Measurements from ENCODE around the gene DLX5.
A peak's percentile ranks its signal among the peaks of the same experiment; 100 is the strongest.
"Not testable (repeated sequence)": the region's sequence is repeated elsewhere in the genome, so short reads cannot be mapped to it uniquely, and the experiment has no call there.

The DLX5 gene

DNA sequence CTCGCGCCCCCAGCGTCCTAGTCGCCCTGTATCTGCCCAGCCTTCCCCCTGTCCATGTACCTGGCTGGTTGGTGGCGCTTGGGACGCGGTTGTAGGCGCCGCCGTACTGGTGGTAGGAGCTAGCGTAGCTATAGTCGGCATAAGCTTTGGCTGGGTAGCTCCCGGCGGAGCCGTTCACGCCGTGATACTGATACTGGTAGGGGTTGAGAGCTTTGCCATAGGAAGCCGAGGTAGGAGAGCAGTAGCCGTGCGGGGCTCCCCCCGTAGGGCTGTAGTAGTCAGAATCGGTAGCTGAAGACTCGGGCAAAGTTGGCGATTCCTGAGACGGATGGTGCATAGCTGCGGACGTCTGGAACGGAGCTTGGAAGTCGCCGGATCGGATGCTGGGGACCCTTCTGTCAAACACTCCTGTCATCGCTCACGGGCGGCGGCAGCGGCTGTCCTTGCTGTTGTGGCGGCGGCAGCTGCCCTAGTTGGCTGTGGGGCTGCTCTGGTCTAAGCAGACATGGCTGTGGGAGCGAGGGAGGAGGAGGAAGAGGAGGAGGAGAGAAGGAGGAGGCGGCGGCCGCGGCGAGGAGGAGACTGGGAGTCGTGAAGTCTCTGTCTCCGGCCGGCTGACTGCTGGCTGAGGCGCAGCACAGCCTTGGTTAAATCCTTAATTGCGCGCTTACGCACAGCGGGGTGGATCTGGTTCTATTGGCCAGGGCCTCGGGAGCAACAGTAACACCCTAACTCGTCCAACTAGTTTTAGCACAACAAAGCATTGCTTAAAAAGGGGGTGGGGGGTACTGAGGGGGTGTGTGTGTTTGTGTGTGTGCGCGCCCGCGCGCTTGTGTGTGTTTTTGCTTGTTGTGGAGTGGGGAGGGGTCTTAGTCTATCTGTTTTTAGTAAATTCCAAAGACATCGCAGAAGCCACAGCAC, at the start of gene DLX5:
TSS of gene DLX5 (minus strand) at position 623 of the 921 bp plus-strand sequence. CDS start at position 415, 208 bp downstream.
- DNase-seq (ENCODE audit: low spot score): no peak

DNA sequence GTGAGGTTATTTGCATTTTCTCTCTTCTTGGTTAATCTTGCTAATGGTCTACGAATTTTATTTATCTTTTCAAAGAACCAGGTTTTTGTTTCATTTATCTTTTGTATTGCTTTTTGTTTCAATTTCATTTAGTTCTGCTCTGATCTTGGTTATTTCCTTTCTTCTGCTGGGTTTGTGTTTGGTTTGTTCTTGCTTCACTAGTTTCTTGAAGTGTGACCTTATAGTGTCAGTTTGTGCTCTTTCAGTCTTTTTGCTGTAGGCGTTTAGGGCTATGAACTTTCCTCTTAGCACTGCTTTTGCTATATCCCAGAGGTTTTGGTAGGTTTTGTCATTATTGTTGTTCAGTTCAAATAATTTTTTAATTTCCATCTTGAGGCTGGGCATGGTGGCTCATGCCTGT, 47.4 kb upstream of the DLX5 start:
- DNase-seq (ENCODE audit: low spot score): not testable (repeated sequence)

DNA sequence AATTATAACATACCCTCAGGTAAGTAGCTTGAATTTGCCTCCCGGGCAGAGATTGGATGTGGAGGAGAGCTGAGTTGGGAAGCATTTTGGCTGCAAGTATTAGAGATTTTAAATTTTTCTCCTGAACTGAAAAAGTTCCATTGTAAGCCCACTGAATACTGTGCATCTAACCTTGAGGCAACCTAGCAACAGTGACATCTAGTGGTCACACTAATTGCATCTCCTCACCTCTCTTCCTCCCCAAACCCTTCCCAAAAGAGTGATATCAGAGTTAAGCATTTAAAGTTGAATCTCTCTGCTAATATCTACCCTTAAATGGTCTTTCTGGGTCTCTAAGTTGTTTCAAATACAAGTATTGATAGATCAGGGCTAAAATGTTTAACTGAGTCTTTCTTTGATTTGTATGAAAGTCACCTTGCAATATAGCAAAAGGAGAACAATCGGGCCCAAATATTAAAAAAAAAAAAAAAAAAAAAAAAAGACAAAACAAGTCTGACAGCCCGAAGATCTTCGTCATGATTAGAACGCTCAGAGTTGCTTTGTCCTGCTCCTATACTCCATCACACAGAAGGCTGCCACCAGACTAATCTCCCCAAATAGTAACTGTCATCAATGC, 40.4 kb upstream of the DLX5 start:
- peak; percentile 52 for DNase-seq (ENCODE audit: low spot score)

DNA sequence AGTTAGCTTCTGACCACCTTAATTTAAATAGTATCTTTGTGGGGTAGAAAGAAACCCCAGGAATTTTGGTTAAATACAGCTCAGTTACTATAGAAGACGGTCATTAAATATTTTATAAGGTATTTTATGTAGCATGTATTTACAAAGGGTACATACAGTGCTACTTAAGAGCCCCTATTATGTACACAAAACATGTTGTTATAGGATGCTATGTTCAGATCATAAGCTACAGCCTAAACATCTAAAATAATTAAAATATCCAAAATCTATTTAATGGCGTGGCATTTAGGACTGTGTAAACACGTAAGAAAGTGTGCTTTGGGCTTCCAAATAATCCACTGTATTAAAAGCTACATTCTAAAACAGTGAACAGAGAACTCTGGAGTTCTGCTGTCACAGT, 39.4 kb upstream of the DLX5 start:
- no peak for DNase-seq (ENCODE audit: low spot score)

DNA sequence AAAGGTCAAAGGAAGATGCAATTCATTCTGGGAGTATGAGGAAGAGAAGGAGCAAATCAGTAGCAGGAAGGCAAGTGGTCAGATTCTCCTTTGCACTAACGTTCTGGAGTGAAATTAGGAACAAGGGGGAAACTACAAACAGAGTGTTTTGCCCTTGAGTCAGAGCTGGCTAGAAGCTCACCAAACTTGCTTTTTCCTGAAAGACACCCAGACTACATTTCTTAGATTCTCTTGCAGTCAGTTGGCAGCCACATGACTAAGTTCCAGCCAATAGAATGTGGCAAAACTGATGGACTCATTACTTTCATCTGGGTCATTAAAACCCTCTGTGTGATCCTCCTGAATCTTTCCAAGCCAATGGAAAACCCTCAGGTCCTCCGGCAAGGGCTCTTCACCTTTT, 18.6 kb upstream of the DLX5 start:
- no peak for DNase-seq (ENCODE audit: low spot score)

DNA sequence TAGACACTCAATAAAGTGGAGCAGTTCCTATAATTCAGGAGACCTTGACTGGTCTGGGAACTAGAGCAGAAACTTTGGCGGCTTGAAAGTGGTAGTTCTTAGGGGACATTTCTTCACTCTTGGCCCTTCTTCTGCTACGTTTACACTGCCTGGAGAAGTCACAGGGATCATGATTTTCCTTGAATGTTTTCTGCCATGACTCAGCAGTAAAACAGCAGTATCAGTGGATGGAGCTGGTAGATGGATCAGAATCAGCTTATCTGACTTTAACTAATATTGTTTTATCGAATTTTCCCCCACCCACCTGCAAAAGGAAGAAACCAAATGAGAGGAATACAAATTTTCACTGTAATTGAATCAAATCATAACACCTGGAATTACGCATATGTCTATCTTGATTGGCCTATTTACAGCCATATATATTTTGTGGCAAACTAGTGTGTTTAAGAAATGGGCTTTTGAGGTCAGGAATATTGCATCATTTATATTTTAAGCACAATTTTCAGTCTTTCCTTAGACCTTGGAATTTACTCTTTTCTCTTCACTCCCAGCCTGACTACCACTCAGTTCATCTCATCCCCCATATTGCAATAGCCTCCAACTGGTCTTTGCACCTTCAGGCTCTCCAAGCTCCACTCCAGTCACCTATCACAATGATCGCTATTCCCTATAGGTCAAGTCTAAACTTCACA, 14.9 kb upstream of the DLX5 start:
- DNase-seq (ENCODE audit: low spot score): no peak

DNA sequence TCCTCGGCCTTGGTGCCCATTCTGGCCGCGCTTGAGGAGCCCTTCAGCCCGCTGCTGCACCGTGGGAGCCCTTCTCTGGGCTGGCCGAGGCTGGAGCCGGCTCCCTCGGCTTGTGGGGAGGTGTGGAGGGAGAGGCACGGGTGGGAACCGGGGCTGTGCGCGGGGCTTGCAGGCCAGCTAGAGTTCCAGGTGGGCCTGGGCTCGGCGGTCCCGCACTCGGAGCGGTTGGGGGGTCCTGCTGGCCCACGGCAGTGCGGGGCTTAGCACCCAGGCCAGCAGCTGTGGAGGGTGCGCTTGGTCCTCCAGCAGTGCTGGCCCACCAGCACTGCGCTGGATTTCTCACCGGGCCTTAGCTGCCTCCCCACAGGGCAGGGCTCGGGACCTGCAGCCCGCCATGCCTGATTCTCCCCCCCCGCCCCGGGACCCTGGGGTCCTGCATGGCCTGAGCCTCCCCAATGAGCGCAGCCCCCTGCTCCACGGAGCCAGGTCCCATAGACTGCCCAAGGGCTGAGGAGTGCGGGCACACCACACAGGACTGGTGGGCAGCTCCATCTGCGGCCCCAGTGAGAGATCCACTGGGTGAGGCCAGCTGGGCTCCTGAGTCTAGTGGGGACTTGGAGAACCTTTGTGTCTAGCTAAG, 9.7 kb upstream of the DLX5 start:
- not testable (repeated sequence) for DNase-seq (ENCODE audit: low spot score)

DNA sequence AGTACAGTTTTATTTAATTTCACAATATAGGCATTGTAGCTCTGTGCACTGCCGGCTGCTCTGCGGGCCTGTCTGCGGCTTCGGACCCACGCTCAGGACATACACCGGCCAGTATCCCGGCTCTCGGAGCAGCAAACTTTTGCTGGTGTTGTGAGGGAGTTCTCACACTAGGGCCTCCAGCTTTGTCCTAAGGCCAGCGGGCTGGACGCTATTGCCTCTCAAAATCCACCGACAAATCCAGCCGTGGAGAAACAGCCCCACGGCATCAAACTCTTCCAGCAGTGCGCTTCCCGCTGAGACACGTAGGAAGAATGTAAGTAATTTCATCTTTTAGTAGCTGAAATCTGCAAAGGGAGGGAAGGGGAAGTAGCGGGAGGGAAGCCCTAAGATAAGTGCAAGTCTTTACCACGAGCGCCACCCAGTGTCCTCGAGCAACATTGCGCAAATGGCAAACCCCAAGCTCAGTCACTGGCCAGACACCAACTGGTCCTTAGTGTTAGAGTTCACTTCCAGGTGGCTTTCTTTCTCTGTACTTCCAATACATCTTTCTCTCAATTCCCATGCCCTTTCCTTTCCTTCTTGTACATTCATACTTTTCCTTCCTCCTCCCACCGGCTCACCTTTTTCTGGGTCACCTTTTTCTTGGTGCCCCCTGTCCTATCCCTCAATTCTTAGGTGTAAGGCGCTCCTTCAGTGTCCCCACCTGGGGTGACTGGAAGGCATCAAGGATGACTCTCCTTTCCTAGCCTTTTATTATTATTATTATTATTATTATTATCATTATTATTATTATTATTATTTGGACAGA, 3.0 kb upstream of the DLX5 start:
- peak; percentile 92 for DNase-seq (ENCODE audit: low spot score)

DNA sequence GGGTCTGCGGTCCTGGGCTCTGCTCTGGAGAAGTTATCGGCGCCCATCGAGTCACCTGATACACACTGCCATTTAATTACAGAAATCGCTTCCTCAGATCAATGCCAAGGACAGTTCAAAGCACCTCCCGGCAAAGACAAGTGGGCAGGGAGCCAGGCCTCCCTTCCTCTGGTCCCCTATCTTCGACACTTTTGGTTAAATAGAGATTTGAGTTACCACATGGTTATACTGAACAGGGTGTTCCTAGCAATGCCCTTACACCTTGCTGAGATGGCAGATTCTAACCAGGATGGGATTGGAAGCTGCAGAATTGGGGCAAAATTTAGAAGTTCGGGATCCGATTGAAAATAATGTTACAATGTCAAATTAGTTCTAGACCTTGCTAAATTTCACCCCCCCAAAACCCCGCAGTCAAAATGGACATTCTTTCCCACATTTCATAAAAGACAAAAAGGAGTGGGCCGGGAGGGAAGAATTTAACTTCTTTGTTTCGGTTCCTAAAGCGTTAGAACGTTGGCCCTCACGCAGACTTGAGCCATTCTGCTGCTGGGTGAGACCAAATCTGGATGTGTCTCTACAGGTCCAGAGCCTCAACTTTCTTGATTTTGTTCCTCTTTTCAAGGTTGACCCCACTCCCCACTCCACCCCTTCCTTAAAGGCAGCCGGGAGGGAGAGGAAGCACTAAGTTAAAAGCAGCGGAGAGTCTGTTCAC, 2.2 kb upstream of the DLX5 start:
- DNase-seq (ENCODE audit: low spot score): peak; percentile 76

DNA sequence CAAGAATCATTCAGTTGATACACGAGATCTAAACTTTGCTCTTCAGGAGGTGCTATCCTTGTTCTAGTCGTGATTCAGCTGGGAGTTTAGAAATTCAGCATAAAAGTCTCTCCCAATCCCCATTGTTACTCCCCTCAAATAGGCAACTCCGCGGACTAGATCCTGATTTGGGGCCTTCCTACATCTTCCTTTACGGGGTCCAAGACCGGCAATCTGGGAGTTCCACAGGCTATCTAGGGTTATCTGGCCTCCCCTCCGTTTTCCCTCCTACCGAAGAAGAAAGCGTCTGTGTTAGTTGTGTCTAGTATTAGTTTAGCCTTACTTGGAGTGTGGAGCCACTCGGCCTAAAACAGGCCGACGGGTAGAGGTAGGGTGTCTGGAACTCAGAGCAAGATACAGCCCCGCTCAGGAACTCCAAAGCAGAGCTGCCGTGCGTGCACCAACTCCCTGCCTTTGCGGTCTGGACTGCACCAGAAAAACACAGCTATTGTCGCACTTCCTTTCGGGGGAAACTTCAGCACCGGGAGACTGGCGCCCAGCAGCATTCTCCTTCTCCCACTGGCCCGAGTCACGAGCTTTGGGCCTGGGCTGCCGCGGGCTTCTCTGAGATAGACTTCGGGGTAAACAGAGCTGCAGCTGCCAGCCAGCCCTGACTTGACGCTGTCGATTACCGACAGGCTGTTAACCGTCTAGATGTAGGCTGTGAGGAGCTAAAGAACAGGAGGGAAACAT, 1.5 kb upstream of the DLX5 start:
- DNase-seq (ENCODE audit: low spot score): peak; percentile 58

DNA sequence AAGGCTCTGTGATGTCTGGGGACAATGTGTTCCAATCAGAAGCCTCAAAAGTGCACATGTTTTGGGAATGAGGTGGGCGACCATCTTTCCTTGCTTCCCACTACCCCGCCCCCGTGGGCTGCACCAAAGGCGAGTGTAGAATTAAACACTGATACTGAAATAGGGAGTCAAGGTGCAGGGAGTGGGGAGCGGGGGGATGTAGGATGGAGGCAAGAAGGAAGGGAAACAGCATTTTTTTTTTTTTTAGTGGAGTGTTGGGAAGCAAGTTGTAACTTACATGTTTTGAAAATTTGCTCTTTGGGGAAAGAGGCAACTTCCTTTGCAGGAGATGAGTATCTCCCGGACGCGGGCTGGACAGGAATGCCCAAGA, 484 bp upstream of the DLX5 start:
- DNase-seq (ENCODE audit: low spot score): no peak

DNA sequence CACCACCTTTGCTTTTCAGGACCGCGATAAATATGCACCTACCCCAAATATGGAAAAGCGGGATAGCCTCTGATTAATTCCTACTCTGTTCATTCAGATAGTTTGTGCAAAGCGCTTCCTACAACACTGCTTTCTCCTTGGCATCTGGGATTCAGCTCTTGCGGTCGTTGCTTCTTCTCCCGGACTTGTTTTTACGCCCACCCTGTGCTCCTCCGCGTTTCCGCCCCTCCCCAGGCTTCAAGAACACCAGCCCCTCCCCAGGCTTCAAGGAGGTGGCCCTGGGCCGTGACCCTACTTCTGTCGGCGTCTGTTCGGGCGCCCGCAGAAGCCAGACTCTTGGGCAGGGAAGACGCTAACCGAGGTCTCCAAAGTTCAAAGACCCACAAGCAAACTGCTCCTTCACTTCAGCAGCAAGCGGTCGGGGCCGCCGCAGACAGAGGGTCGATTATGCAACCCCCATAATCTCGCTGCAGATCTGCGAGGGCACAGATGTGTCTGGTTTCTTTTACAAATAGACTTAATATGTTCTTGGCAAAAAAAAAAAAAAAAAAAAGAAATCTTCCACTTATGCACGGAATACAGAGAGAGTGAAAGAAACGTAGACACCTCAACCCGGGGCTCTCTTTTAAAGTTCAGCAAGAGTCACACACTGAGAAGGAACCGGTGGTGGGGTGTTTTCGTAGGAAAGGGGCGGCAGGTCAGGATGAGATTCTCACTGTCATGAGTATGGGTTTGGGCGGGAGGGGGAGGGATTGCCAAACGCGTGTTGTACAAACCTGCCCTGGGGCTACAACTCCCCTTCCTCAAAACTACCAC, 1.9 kb downstream of the DLX5 start:
- DNase-seq (ENCODE audit: low spot score): no peak

DNA sequence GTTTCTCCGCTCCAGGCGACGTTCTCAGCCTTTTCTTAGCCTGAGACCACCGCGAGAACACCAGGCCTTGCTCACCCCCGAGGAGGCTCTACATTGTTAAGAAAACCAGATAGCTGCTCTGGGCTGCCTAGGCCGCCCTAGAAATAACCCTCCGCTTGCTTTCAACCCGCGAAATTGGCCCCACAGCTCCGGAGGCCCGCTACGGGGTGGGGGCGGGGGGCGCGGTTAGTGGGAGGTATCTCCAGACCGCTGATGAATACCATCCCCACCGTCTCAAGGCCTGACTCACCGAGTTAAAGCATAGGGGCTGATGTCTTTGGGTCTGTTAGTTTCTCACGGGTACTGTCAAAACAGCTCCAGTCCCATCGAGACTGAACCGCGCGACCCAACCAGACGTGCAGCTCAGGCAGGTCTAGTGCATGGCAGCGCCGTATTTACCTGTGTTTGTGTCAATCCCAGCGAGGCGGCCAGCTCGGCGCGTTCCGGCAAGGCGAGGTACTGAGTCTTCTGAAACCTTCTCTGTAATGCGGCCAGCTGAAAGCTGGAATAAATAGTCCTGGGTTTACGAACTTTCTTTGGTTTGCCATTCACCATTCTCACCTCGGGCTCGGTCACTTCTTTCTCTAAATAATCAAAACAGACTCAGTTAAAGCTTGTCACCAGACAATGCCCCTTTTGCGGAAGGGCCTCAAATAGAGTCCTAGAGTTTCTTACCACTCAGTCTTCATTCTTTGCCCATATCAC, 2.7 kb downstream of the DLX5 start:
- no peak for DNase-seq (ENCODE audit: low spot score)

DNA sequence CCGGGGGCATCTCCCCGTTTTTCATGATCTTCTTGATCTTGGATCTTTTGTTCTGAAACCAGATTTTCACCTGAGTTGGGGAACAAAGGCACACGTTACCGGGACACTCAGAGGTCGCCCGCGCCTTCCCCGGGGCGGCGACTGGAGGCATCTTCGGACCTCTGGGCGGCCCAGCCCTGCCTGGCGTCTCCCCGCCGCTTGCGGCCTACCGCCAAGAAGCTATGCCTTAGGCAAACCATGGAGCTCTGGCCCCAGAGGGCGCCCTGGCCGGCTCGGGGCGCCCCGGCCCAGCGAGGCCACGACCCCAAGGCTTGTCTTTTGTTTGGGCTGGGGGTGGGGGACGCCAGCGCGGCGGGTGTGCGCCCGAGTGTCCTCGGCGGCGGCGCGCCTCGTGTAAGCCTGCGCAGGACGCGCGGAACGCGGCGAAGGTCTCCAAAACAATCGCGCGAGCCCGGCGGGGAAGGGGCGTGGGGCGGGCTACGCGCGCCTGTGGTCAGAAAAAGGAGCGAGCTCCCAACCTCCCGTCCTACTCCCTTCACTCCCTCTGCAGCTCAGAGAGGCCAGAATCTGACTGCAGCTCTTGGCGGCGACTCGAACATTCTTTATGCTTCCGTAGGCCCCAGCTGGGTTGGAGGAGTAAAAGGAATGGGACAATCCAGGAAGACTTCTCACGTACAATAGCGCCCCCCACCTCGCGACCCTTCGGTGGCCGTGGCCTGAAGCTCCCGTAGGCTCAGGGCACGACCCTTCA, 3.5 kb downstream of the DLX5 start:
- no peak for DNase-seq (ENCODE audit: low spot score)

DNA sequence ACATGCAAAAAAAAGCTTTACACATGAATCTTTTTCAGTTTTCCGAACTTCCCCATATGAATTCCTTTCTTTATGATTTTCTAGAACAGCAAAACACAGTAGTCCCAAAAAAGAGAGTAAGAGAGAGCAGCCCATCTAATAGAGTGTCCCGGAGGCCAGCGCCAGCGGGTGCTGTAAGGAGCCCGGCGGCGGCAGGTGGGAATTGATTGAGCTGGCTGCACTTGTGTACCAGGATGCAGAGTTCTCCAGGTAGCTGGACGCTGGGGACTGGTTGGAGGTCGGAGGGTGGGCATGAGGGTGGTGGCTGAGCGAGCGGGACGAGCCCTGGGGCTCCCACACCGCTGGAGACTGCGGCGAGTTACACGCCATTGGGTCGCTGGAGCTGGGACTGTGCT, 4.0 kb downstream of the DLX5 start:
- DNase-seq (ENCODE audit: low spot score): no peak

DNA sequence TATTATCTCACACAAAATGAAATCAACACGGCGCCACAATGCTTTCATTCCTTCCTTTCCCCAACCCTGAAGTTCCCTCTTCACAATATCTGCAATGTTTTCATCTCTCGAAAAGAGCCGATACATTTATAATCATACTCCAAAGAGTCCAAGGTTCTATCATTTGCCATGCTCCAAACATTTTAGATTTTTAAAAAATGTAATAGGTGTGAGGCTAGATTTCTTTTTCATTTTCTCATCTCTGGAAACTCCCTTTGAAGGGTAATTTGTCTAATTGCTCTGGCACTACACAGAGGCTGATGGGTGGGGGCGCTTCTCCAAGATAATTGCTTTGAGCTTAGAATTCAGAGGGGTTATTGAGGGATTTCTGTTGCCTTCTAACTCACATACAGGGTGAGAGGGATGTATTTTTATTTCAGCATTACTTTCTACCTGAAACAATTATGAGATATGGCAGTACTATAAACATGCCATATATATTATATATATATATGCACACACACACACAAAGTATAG, 4.9 kb downstream of the DLX5 start:
- no peak for DNase-seq (ENCODE audit: low spot score)

DNA sequence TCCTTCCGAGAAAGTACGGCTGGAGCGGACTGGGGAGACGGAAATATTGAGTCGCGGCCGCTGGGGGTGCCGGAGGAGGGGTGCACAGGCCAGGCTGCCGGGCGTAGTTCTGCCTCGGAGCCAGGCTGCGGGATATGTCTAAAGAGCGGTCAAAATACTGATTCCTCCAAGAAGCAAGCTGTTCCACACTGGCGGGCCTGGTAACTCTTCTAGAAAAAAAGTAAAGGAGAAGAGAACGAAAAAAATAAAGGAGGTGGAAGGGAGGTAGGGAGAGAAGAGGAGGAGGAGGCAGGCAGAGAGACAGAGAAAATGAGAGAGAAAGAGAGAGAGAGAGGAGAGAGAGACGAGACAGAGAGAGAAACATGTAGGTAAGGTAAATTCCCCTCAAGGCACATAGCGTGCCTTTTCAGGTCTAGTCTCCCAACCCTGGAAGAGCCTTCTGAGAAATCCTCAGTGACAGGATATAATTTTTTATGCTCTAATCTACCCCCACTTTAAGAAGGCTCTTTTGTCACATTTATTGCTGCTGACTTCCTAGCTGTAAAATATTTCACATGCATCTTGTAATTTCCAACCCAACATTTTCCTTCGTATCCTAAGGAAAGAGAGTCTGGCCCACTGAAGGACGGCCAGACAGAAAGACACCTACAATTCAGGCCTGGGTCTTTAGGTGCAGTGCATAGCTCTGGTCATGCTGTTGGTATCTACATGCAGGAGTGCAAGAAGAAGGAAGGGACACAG, 5.7 kb downstream of the DLX5 start:
- DNase-seq (ENCODE audit: low spot score): no peak

All from pons (tissue), 1 donor.